ENCODE measurements around the gene ELMOD3. TPM values are rescaled to one million over a fixed set of nuclear protein-coding genes. Genes with fewer than 3 reads are reported as not detected.

Gene ELMOD3
- polyA plus RNA-seq, 1 donor (not counting 4 experiments of a cell fraction or from before 2014, with no cell fraction given), result 20.1 TPM

DNA sequence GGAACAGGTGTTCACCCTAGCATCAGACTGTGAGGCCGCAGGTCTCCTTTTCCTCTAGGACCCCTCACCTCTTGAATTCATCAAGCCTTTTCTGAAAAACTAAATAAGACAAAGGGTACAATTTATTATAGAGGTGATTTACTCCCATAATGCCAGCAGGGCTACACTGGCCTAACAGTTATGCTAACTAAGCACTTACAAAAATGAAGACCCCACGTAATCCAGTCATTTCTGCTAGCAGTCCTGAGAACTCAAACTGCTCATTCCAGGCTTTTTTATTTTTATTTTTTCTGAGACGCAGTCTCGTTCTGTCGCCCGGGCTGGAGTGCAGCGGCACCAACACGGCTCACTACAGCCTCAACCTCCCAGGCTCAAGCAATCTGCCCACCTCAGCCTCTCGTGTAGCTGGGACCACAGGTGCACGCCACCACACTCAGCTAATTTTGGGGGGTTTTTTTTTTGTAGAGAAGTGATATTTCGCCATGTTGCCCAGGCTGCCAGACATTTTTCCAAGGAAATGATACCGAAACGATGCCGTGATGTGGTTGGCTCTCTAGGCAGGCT, 41.4 kb downstream of the ELMOD3 start:
- Histone ChIP-seq H3K4me3 (ENCODE audit: control insufficient read depth in 2 of 3, extremely low read depth in 1 of 3, insufficient read depth in 2 of 3, low read depth in 1 of 3, low read length in 3 of 3) (no peak overlapping the region), H3K4me1 (ENCODE audit: control insufficient read depth, extremely low read depth, insufficient read depth, low read length) (peaks cover 8% of the 10 kb centered on the region), H3K27me3 (ENCODE audit: control insufficient read depth, extremely low read depth, insufficient read depth, low read length) (no peaks in the 10 kb centered on the region), H3K9ac (ENCODE audit: control insufficient read depth, extremely low read depth, insufficient read depth, low read length) (no peak overlapping the region), H4K20me1 (ENCODE audit: control insufficient read depth, extremely low read depth, insufficient read depth, low read length) (no peaks in the 10 kb centered on the region), H3K9me1 (ENCODE audit: control insufficient read depth, extremely low read depth, insufficient read depth, low read length) (no peaks in the 10 kb centered on the region), H3K36me3 (ENCODE audit: control insufficient read depth in 2 of 2, extremely low read depth in 1 of 2, insufficient read depth in 2 of 2, low read length in 2 of 2) (peaks cover 41 to 61% of the 10 kb centered on the region in 2 experiments), H3K79me2 (ENCODE audit: control insufficient read depth, insufficient read depth, low read length) (no peaks in the 10 kb centered on the region), H3K9me3 (ENCODE audit: control insufficient read depth, low read depth, low read length) (no peaks in the 10 kb centered on the region), H2AFZ (ENCODE audit: control insufficient read depth, low read length) (no peak overlapping the region), H3K27ac (ENCODE audit: control insufficient read depth, insufficient read depth, low read length) (no peak overlapping the region), H3K4me2 (ENCODE audit: control insufficient read depth, extremely low read depth, insufficient read depth, low read depth, low read length) (no peak overlapping the region)
- FAIRE-seq (no peak), DNase-seq (ENCODE audit: low read depth, low spot score) (no peak)
- TF ChIP-seq EZH2 (IDR thresholded peaks at IDR 0.05; ENCODE audit: low read length), result no peak
- TF ChIP-seq, protein P1, sequence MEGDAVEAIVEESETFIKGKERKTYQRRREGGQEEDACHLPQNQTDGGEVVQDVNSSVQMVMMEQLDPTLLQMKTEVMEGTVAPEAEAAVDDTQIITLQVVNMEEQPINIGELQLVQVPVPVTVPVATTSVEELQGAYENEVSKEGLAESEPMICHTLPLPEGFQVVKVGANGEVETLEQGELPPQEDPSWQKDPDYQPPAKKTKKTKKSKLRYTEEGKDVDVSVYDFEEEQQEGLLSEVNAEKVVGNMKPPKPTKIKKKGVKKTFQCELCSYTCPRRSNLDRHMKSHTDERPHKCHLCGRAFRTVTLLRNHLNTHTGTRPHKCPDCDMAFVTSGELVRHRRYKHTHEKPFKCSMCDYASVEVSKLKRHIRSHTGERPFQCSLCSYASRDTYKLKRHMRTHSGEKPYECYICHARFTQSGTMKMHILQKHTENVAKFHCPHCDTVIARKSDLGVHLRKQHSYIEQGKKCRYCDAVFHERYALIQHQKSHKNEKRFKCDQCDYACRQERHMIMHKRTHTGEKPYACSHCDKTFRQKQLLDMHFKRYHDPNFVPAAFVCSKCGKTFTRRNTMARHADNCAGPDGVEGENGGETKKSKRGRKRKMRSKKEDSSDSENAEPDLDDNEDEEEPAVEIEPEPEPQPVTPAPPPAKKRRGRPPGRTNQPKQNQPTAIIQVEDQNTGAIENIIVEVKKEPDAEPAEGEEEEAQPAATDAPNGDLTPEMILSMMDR (optimal IDR thresholded peaks at IDR 0.05 in 1 of 3, IDR thresholded peaks at IDR 0.05 in 1 of 3, conservative IDR thresholded peaks at IDR 0.05 in 1 of 3; ENCODE audit: extremely low read depth in 1 of 3, insufficient read depth in 2 of 3, low read length in 3 of 3), result no peak
- dilution Hi-C loops (cut with MboI; ENCODE audit: extremely low pct_ligation_motif_present, low sequenced_read_pairs), result no loop called here

DNA sequence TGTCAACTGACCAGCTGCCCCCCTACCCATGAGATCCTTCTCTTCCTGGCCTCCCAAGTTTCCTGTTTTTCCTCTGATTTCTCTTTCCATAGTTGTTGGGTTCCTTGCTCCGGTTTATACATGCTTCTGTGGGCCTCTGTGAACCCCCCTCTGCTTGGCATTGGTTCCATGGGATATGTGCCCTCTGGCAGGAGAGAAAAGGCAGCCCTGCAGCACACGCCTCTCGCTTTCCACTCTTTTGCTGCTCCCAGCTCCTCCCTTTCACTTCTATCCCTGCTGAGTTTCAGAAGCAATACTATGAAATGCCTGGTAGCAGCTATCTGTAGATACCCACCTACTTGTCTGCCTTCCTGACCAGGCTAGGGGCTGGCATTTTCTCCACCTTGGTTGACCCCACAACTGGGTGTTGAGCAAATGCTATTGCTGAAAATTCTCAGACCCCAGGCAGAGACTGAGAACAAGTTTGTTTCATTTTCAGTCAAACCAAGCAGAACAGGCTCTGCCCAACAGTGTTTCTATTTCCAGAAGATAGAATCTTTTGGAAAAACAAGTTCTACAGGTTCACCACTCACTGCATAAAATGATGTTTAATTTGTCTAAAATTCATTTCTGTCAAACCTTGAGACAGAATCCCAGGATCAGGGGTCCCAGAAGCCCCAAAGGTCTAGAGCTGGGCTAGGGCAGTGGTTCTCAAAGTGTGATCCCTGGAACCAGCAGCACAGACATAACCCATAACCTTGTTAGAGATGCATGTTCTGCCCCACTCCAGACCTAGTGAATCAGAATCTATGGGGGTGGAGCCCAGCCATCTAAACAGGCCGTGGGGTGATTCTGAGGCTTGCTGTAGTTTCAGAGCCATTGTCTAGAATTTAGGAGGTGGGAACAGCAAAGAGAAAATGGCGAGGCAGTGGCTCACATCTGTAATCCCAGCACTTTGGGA, 42.2 kb downstream of the ELMOD3 start:
- Histone ChIP-seq H3K9me3 (ENCODE audit: control insufficient read depth, low read depth, low read length) (no peaks in the 10 kb centered on the region), H3K27me3 (ENCODE audit: control insufficient read depth, extremely low read depth, insufficient read depth, low read length) (no peaks in the 10 kb centered on the region), H3K27ac (ENCODE audit: control insufficient read depth, insufficient read depth, low read length) (no peak overlapping the region), H3K9me1 (ENCODE audit: control insufficient read depth, extremely low read depth, insufficient read depth, low read length) (no peaks in the 10 kb centered on the region), H3K4me2 (ENCODE audit: control insufficient read depth, extremely low read depth, insufficient read depth, low read depth, low read length) (peak overlapping the region; percentile 16), H2AFZ (ENCODE audit: control insufficient read depth, low read length) (no peak overlapping the region), H3K4me3 (ENCODE audit: control insufficient read depth in 2 of 3, extremely low read depth in 1 of 3, insufficient read depth in 2 of 3, low read depth in 1 of 3, low read length in 3 of 3) (no peak overlapping the region), H4K20me1 (ENCODE audit: control insufficient read depth, extremely low read depth, insufficient read depth, low read length) (no peaks in the 10 kb centered on the region), H3K9ac (ENCODE audit: control insufficient read depth, extremely low read depth, insufficient read depth, low read length) (no peak overlapping the region), H3K4me1 (ENCODE audit: control insufficient read depth, extremely low read depth, insufficient read depth, low read length) (peaks cover 8% of the 10 kb centered on the region), H3K79me2 (ENCODE audit: control insufficient read depth, insufficient read depth, low read length) (peaks cover 2% of the 10 kb centered on the region), H3K36me3 (ENCODE audit: control insufficient read depth in 2 of 2, extremely low read depth in 1 of 2, insufficient read depth in 2 of 2, low read length in 2 of 2) (peaks cover 40 to 57% of the 10 kb centered on the region in 2 experiments)
- DNase-seq (ENCODE audit: low read depth, low spot score) (no peak), FAIRE-seq (peak; percentile 20)
- TF ChIP-seq, protein P1 (optimal IDR thresholded peaks at IDR 0.05 in 1 of 3, IDR thresholded peaks at IDR 0.05 in 1 of 3, conservative IDR thresholded peaks at IDR 0.05 in 1 of 3; ENCODE audit: extremely low read depth in 1 of 3, insufficient read depth in 2 of 3, low read length in 3 of 3), result no peak
- TF ChIP-seq EZH2 (IDR thresholded peaks at IDR 0.05; ENCODE audit: low read length), result no peak
- dilution Hi-C loops (cut with MboI; ENCODE audit: extremely low pct_ligation_motif_present, low sequenced_read_pairs), result no loop called here

Measured in keratinocyte (primary cell).